GM10248 (cell line): Measurements from ENCODE around the gene CDC42BPB.

Experiments used
- CTCF ChIA-PET: fragments of 300-600 bp; sonication (Branson Sonifier 250); formaldehyde crosslinking; extraction: SDS; loops from one replicate; lab custom pipeline; 2021; ENCODE audit warnings: antibody characterized with exemption; lab: Yijun Ruan, JAX
- POLR2A ChIA-PET: fragments of 350-650 bp; sonication (Branson Sonifier 250); formaldehyde crosslinking; extraction: SDS; loops from one replicate; lab custom pipeline; 2020; ENCODE audit warnings: antibody characterized with exemption; lab: Yijun Ruan, JAX
- DNase-seq: peaks from one replicate; pipeline ENCODE4 v3.0.0; 2012; ENCODE audit errors: extremely low spot score
- CTCF ChIP-seq: IDR thresholded peaks from 2 replicates; pipeline ENCODE4 v1.5.1; 2012; ENCODE audit warnings: mild to moderate bottlenecking, low read depth; ENCODE audit errors: extremely low read depth, missing control alignments, control extremely low read depth

The CDC42BPB gene

GRCh38 chr14:103064436-103064835 is 7.1 kb upstream of the CDC42BPB start:
- CTCF ChIA-PET = interaction anchor here (1.8 kb wide), 1 partner anchor 11 kb away, joined by 4 read pairs; no protein-coding TSS in a partner anchor
- no peak for TF ChIP-seq CTCF
- POLR2A ChIA-PET = no interaction called here
- DNase-seq = no peak

GRCh38 chr14:103061482-103061976 is 4.2 kb upstream of the CDC42BPB start:
- ChIA-PET POLR2A (interaction anchor here (0.6 kb wide), 1 partner anchor 84 kb away, joined by 5 read pairs; no protein-coding TSS in a partner anchor), CTCF (interaction anchor here (2.0 to 2.8 kb wide), 2 partner anchors 13 to 43 kb away, joined by 7 to 10 read pairs; no protein-coding TSS in a partner anchor)
- no peak for TF ChIP-seq CTCF
- no peak for DNase-seq

GRCh38 chr14:103059556-103059955 is 2.2 kb upstream of the CDC42BPB start:
- CTCF ChIA-PET = interaction anchor here (1.0 to 1.7 kb wide), 4 partner anchors 9 to 45 kb away, joined by 3 to 9 read pairs (median 4); no protein-coding TSS in a partner anchor
- no peak for DNase-seq
- TF ChIP-seq CTCF = no peak
- POLR2A ChIA-PET = no interaction called here

GRCh38 chr14:103058164-103059055 is 1.1 kb upstream of the CDC42BPB start:
- POLR2A ChIA-PET = no interaction called here
- CTCF ChIA-PET = interaction anchor here (0.7 to 1.2 kb wide), 3 partner anchors 16 to 47 kb away, joined by 3 to 8 read pairs (median 3); no protein-coding TSS in a partner anchor
- TF ChIP-seq CTCF = no peak
- no peak for DNase-seq

GRCh38 chr14:103057028-103057371 is 349 bp downstream of the CDC42BPB start:
- TF ChIP-seq CTCF = no peak
- CTCF ChIA-PET = interaction anchor here (1.2 kb wide), 1 partner anchor 362 kb away, joined by 3 read pairs; no protein-coding TSS in a partner anchor
- DNase-seq = no peak
- POLR2A ChIA-PET = interaction anchor here (0.6 kb wide), 1 partner anchor 35 kb away, joined by 3 read pairs; no protein-coding TSS in a partner anchor

- no peak for DNase-seq
- ChIA-PET POLR2A (interaction anchor here (0.6 kb wide), 1 partner anchor 35 kb away, joined by 3 read pairs; no protein-coding TSS in a partner anchor), CTCF (interaction anchor here (0.9 to 1.2 kb wide), 2 partner anchors 361 to 362 kb away, joined by 3 read pairs; no protein-coding TSS in a partner anchor)
- TF ChIP-seq CTCF = no peak
Measured at GRCh38 chr14:103056322-103057027, 874 bp downstream of the CDC42BPB start.
